ENCODE results near the gene TBX4.

- TF ChIP-seq POLR2A (IDR thresholded peaks at IDR 0.05; ENCODE audit: low read depth, low read length) (no peak), POLR2AphosphoS5 (IDR thresholded peaks at IDR 0.05; ENCODE audit: low read depth, low read length) (no peak)
Observed at GRCh38 chr17:61479493-61480413, 27.5 kb downstream of the TBX4 start.
